Right kidney (tissue), 1 donor: ENCODE measurements around the gene TBC1D5.
"Not testable (repeated sequence)": the region's sequence is repeated elsewhere in the genome, so short reads cannot be mapped to it uniquely, and the experiment has no call there.

Experiments used
- DNase-seq: peaks from one replicate; pipeline ENCODE4 v3.0.0-alpha.2; 2016

Gene TBC1D5

GRCh38 chr3:17546500-17547255 is 195.8 kb downstream of the TBC1D5 start:
- DNase-seq = no peak

GRCh38 chr3:17544632-17545031 is 197.8 kb downstream of the TBC1D5 start:
- no peak for DNase-seq

- DNase-seq = no peak
These were observed 199.8 kb downstream of the TBC1D5 start for GRCh38 chr3:17542591-17542990.

GRCh38 chr3:17539436-17539835 is 203.0 kb downstream of the TBC1D5 start:
- no peak for DNase-seq

GRCh38 chr3:17535274-17535673 is 207.2 kb downstream of the TBC1D5 start:
- DNase-seq = no peak

GRCh38 chr3:17532446-17532845 is 210.0 kb downstream of the TBC1D5 start:
- not testable (repeated sequence) for DNase-seq

- DNase-seq = no peak
These were observed 212.8 kb downstream of the TBC1D5 start for GRCh38 chr3:17529677-17530076.

- no peak for DNase-seq
These were observed 224.0 kb downstream of the TBC1D5 start for GRCh38 chr3:17518189-17519059.

- DNase-seq = no peak
These were observed 226.8 kb downstream of the TBC1D5 start for GRCh38 chr3:17515445-17516234.

GRCh38 chr3:17514597-17514996 is 227.8 kb downstream of the TBC1D5 start:
- no peak for DNase-seq

GRCh38 chr3:17510265-17510664 is 232.2 kb downstream of the TBC1D5 start:
- no peak for DNase-seq

GRCh38 chr3:17508180-17508752 is 234.2 kb downstream of the TBC1D5 start:
- no peak for DNase-seq

- no peak for DNase-seq
These were observed 235.0 kb downstream of the TBC1D5 start for GRCh38 chr3:17507480-17507879.

GRCh38 chr3:17505856-17506255 is 236.6 kb downstream of the TBC1D5 start:
- DNase-seq = no peak

GRCh38 chr3:17501745-17502144 is 240.7 kb downstream of the TBC1D5 start:
- no peak for DNase-seq

GRCh38 chr3:17500618-17501017 is 241.8 kb downstream of the TBC1D5 start:
- DNase-seq = no peak

GRCh38 chr3:17494117-17494809 is 248.2 kb downstream of the TBC1D5 start:
- no peak for DNase-seq

- no peak for DNase-seq
These were observed 250.8 kb downstream of the TBC1D5 start for GRCh38 chr3:17491601-17492000.

- DNase-seq = not testable (repeated sequence)
These were observed 251.2 kb downstream of the TBC1D5 start for GRCh38 chr3:17491190-17491589.

- DNase-seq = no peak
These were observed 253.3 kb downstream of the TBC1D5 start for GRCh38 chr3:17489139-17489538.

GRCh38 chr3:17481116-17481515 is 261.3 kb downstream of the TBC1D5 start:
- no peak for DNase-seq
